IPS-18c (cell line): ENCODE data around the gene RNF149.
A peak's percentile ranks its signal among the peaks of the same experiment; 100 is the strongest.
"Not testable (repeated sequence)": the region's sequence is repeated elsewhere in the genome, so short reads cannot be mapped to it uniquely, and the experiment has no call there.

Source experiments
- H3K4me3 ChIP-seq: 2 replicates; pipeline ENCODE4 v1.7.0; 2013; ENCODE audit warnings: low read depth, mild to moderate bottlenecking, low read length, moderate library complexity; ENCODE audit not compliant: insufficient read depth
- H3K9me3 ChIP-seq: one replicate; pipeline ENCODE4 v1.6.1; 2013; ENCODE audit warnings: mild to moderate bottlenecking, low read length, moderate library complexity; ENCODE audit not compliant: control insufficient read depth, insufficient read depth

The RNF149 gene

GRCh38 chr2:101308432-101309210, at the start of gene RNF149:
RNF149 (minus strand) TSS chr2:101308701; CDS start chr2:101308588, 113 bp downstream.
- H3K4me3 ChIP-seq, result peak within 1 kb of the TSS; percentile 83
- no peaks in the 10 kb centered on the region for H3K9me3 ChIP-seq

- Histone ChIP-seq H3K9me3 (no peaks in the 10 kb centered on the region), H3K4me3 (no peak overlapping the region)
Measured at GRCh38 chr2:101357376-101357775, 48.9 kb upstream of the RNF149 start.

GRCh38 chr2:101356521-101356920, 48.0 kb upstream of the RNF149 start:
- no peak overlapping the region for H3K4me3 ChIP-seq

GRCh38 chr2:101356055-101356454, 47.6 kb upstream of the RNF149 start:
- no peak overlapping the region for H3K4me3 ChIP-seq

More at GRCh38 chr2:101356521-101356920, 48.0 kb upstream of the RNF149 start:
- no peaks in the 10 kb centered on the region for H3K9me3 ChIP-seq

GRCh38 chr2:101355401-101356054, 47.0 kb upstream of the RNF149 start:
- H3K9me3 ChIP-seq, result no peaks in the 10 kb centered on the region
- H3K4me3 ChIP-seq, result no peak overlapping the region

More at GRCh38 chr2:101356055-101356454, 47.6 kb upstream of the RNF149 start:
- no peaks in the 10 kb centered on the region for H3K9me3 ChIP-seq

- H3K9me3 ChIP-seq, result no peaks in the 10 kb centered on the region
- H3K4me3 ChIP-seq, result no peak overlapping the region
Measured at GRCh38 chr2:101354420-101355311, 46.2 kb upstream of the RNF149 start.

GRCh38 chr2:101352631-101353030, 44.1 kb upstream of the RNF149 start:
- not testable (repeated sequence) for H3K9me3 ChIP-seq, H3K4me3 ChIP-seq

GRCh38 chr2:101351207-101351606, 42.7 kb upstream of the RNF149 start:
- H3K4me3 ChIP-seq, result no peak overlapping the region
- H3K9me3 ChIP-seq, result no peaks in the 10 kb centered on the region

- H3K9me3 ChIP-seq, result no peaks in the 10 kb centered on the region
- H3K4me3 ChIP-seq, result no peak overlapping the region
Measured at GRCh38 chr2:101349893-101350662, 41.6 kb upstream of the RNF149 start.

GRCh38 chr2:101348883-101349282, 40.4 kb upstream of the RNF149 start:
- H3K4me3 ChIP-seq, result no peak overlapping the region
- H3K9me3 ChIP-seq, result no peaks in the 10 kb centered on the region

- Histone ChIP-seq H3K9me3 (no peaks in the 10 kb centered on the region), H3K4me3 (no peak overlapping the region)
Measured at GRCh38 chr2:101346909-101347308, 38.4 kb upstream of the RNF149 start.

- Histone ChIP-seq H3K9me3 (no peaks in the 10 kb centered on the region), H3K4me3 (no peak overlapping the region)
Measured at GRCh38 chr2:101344137-101344536, 35.6 kb upstream of the RNF149 start.

- no peak overlapping the region for H3K4me3 ChIP-seq
Measured at GRCh38 chr2:101342625-101343008, 34.1 kb upstream of the RNF149 start.

GRCh38 chr2:101341901-101342624, 33.6 kb upstream of the RNF149 start:
- Histone ChIP-seq H3K4me3 (no peak overlapping the region), H3K9me3 (no peaks in the 10 kb centered on the region)

More at GRCh38 chr2:101342625-101343008, 34.1 kb upstream of the RNF149 start:
- no peaks in the 10 kb centered on the region for H3K9me3 ChIP-seq

- Histone ChIP-seq H3K9me3 (no peaks in the 10 kb centered on the region), H3K4me3 (no peak overlapping the region)
Measured at GRCh38 chr2:101341421-101341820, 32.9 kb upstream of the RNF149 start.

GRCh38 chr2:101340141-101340551, 31.6 kb upstream of the RNF149 start:
- Histone ChIP-seq H3K4me3 (no peak overlapping the region), H3K9me3 (no peaks in the 10 kb centered on the region)
